C4-2B (cell line): ENCODE measurements around the gene SGMS1.

Source experiments
- H3K27ac ChIP-seq: fragments of 450-650 bp; 2 replicates; pipeline ENCODE4 v1.5.1; 2017
- CTCF ChIP-seq: fragments of 450-650 bp; conservative IDR thresholded peaks from 2 replicates; pipeline ENCODE4 v1.5.1; 2017; ENCODE audit warnings: mild to moderate bottlenecking
- ZFX ChIP-seq: fragments of 450-650 bp; IDR thresholded peaks from 2 replicates; pipeline ENCODE4 v1.6.1; 2017

SGMS1 gene

GRCh38 chr10:50404021-50404773 is 219.6 kb downstream of the SGMS1 start:
- H3K27ac ChIP-seq, result no peak overlapping the region
- TF ChIP-seq CTCF, result no peak
- no peak for TF ChIP-seq ZFX

GRCh38 chr10:50403074-50403473 is 220.7 kb downstream of the SGMS1 start:
- H3K27ac ChIP-seq, result no peak overlapping the region

GRCh38 chr10:50402466-50402865 is 221.3 kb downstream of the SGMS1 start:
- no peak for TF ChIP-seq CTCF
- no peak for TF ChIP-seq ZFX
- no peak overlapping the region for H3K27ac ChIP-seq

More at GRCh38 chr10:50403074-50403473, 220.7 kb downstream of the SGMS1 start:
- TF ChIP-seq ZFX, result no peak
- TF ChIP-seq CTCF, result no peak

- no peak for TF ChIP-seq ZFX
- H3K27ac ChIP-seq, result no peak overlapping the region
These were observed 223.1 kb downstream of the SGMS1 start for GRCh38 chr10:50400694-50401093.

GRCh38 chr10:50398823-50399222 is 224.9 kb downstream of the SGMS1 start:
- no peak for TF ChIP-seq ZFX
- no peak for TF ChIP-seq CTCF
- H3K27ac ChIP-seq, result no peak overlapping the region

GRCh38 chr10:50398381-50398780 is 225.4 kb downstream of the SGMS1 start:
- no peak overlapping the region for H3K27ac ChIP-seq
- TF ChIP-seq ZFX, result no peak
- TF ChIP-seq CTCF, result no peak

- TF ChIP-seq ZFX (no peak), CTCF (no peak)
- no peak overlapping the region for H3K27ac ChIP-seq
These were observed 226.2 kb downstream of the SGMS1 start for GRCh38 chr10:50397312-50398140.
